Activated T-helper 1 cell treated with Interleukin-2 at 50 U/mL for 16 hours (primary cell): ENCODE data around the gene HIP1.
"Not testable (repeated sequence)": the region's sequence is repeated elsewhere in the genome, so short reads cannot be mapped to it uniquely, and the experiment has no call there.

ENCODE experiments used
- DNase-seq: peaks from one replicate; pipeline ENCODE4 v3.0.0-alpha.2; 2020; ENCODE audit warnings: low read depth

Gene HIP1

GRCh38 chr7:75682052-75682451, 56.7 kb downstream of the HIP1 start:
- not testable (repeated sequence) for DNase-seq

GRCh38 chr7:75679060-75679459, 59.7 kb downstream of the HIP1 start:
- no peak for DNase-seq

- no peak for DNase-seq
Measured at GRCh38 chr7:75669579-75669978, 69.2 kb downstream of the HIP1 start.

GRCh38 chr7:75667938-75668337, 70.8 kb downstream of the HIP1 start:
- no peak for DNase-seq

GRCh38 chr7:75663302-75663907, 75.3 kb downstream of the HIP1 start:
- DNase-seq: no peak

GRCh38 chr7:75662579-75663301, 76.0 kb downstream of the HIP1 start:
- no peak for DNase-seq

GRCh38 chr7:75660566-75661215, 78.0 kb downstream of the HIP1 start:
- no peak for DNase-seq

- no peak for DNase-seq
Measured at GRCh38 chr7:75658802-75659201, 79.9 kb downstream of the HIP1 start.

GRCh38 chr7:75658369-75658768, 80.4 kb downstream of the HIP1 start:
- no peak for DNase-seq

- DNase-seq: no peak
Measured at GRCh38 chr7:75657866-75658265, 80.9 kb downstream of the HIP1 start.

GRCh38 chr7:75656740-75657139, 82.0 kb downstream of the HIP1 start:
- no peak for DNase-seq

GRCh38 chr7:75655536-75655935, 83.2 kb downstream of the HIP1 start:
- DNase-seq: no peak

GRCh38 chr7:75654855-75655254, 83.9 kb downstream of the HIP1 start:
- DNase-seq: no peak

- DNase-seq: no peak
Measured at GRCh38 chr7:75653651-75654050, 85.1 kb downstream of the HIP1 start.

- no peak for DNase-seq
Measured at GRCh38 chr7:75652788-75653187, 86.0 kb downstream of the HIP1 start.

- DNase-seq: no peak
Measured at GRCh38 chr7:75650681-75651080, 88.1 kb downstream of the HIP1 start.

GRCh38 chr7:75650062-75650461, 88.7 kb downstream of the HIP1 start:
- DNase-seq: no peak

GRCh38 chr7:75649462-75649861, 89.3 kb downstream of the HIP1 start:
- no peak for DNase-seq

GRCh38 chr7:75647709-75648438, 90.9 kb downstream of the HIP1 start:
- DNase-seq: no peak

- DNase-seq: no peak
Measured at GRCh38 chr7:75646571-75647102, 92.1 kb downstream of the HIP1 start.

GRCh38 chr7:75645570-75645969, 93.2 kb downstream of the HIP1 start:
- DNase-seq: no peak

- DNase-seq: no peak
Measured at GRCh38 chr7:75644589-75644988, 94.2 kb downstream of the HIP1 start.
